SK-N-MC (cell line): ENCODE results near the gene NCOA5.

Source experiments
- EZH2 ChIP-seq: fragments of 200-600 bp; sonication (generic); IDR thresholded peaks from one replicate; pipeline ENCODE4 v1.6.1; 2017; ENCODE audit warnings: antibody characterized with exemption
- POLR2AphosphoS5 ChIP-seq: IDR thresholded peaks from 2 replicates; pipeline ENCODE4 v1.6.1; 2012; ENCODE audit warnings: mild to moderate bottlenecking, low read depth, low read length, borderline replicate concordance

GRCh38 chr20:46060975-46061374 lies 28.8 kb downstream of the NCOA5 start:
- TF ChIP-seq POLR2AphosphoS5 (no peak), EZH2 (no peak)
